ENCODE results near the gene FHOD1. TPM values are rescaled to one million over a fixed set of nuclear protein-coding genes. Genes with fewer than 3 reads are reported as not detected.

The FHOD1 gene
- total RNA-seq (2022; extraction: Qiagen RNA extraction) = 41.9 to 59.6 TPM (median 54.0 TPM) in 5 replicates

DNA sequence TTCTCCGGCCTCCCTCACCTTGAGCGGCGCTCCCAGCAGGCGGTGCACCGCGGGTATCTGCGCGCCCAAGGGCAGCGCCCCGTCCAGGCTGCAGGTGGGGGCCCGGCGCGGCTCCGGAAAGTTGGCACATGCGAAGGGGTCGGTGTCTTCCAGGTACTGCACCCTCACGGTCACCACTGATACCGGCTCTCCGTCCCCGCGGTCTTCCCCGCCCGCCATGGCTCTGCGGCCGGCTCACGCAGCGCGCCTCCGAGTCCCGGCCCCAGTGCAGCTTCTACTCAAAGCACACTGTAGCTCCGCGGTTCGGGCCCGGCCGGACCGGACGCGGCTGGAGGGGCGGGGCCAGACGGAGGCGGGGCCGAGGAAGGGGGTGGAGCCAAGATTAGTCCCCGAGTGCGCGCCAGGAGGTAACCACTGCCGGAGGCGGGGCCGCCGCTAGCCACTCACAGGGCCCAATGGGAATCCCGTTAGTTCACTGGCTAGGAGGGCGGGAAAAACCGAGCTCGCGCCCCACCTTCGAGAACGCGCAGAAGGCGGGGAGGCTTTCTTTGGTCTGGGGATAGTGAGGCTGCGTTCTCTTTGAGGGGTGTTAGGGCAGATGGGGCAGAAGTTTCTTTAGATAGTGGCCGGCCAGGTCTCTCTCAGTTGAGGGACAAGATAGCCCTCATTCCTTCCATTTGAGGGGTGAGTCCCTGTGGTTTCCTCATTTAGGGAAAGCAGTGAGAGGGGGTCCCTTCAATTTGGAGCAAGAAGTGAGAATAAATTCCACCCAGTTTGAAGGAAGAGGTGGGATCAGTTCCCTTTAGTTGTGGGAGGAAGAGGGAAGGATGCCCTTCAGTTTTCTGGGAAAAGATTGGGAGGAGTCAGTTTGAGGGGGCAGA is at the start of gene FHOD1:
Gene FHOD1 (minus strand): TSS at position 290 of the 881 bp plus-strand sequence. CDS start 71 bp downstream, at position 219.

GRCh38 chr16:67279296-67280089 is 32.2 kb upstream of the FHOD1 start, which contains the start of gene PLEKHG4:
PLEKHG4 (plus strand) TSS chr16:67279532; CDS start chr16:67280045, 513 bp downstream.

GRCh38 chr16:67248401-67249177 is 1.3 kb upstream of the FHOD1 start, which contains the start of gene SLC9A5:
SLC9A5 (plus strand) TSS chr16:67248979; CDS start chr16:67249015, 36 bp downstream.

DNA sequence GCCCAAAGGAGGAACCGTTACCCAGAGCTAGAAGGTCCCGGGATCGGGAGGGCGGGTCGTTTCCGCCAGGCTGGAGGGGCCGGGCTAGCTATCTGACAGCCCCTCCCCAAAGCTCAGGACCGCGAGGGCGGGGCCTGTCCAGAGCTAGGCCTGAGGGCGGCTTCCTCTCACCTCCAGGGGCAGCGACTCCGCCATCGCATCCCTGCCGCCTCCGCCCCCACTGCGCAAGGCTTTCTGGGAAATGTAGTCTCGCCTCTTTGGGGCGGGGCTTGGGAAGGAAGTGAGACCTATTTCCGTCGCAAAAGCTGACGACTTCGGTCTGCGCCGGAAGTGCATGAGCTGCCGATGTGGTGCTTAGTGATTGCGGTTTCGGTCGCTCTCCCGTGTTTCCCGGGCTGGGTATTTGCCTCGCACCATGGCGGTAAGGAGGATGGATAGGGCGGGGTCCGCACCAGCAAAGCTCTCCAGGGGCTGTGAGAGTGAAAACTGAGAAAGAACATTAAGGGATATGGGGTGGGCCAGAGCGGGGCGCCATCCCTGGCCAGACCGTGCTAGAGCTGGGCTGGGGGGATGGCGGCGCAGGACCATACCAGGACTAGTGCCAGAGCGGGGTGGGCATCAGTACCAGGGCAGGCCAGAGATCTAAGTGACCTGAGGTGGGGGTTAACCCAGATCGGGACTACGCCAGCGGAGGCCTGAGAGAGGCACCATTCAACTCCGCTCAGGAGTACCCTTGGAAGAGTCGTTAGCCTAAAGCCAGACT is 20.3 kb downstream of the FHOD1 start, which contains the start of gene TMEM208:
Gene TMEM208 (plus strand): TSS at position 327 of the 763 bp plus-strand sequence. CDS start 89 bp downstream, at position 416.

GRCh38 chr16:67199011-67199807 is 48.1 kb downstream of the FHOD1 start, which contains the start of gene ELMO3:
ELMO3 (plus strand) TSS chr16:67199131; CDS start chr16:67199327, 196 bp downstream.

GRCh38 chr16:67191995-67192681 is 55.1 kb downstream of the FHOD1 start, which contains the start of gene E2F4:
E2F4 (plus strand) TSS chr16:67192155; CDS start chr16:67192228, 73 bp downstream.

DNA sequence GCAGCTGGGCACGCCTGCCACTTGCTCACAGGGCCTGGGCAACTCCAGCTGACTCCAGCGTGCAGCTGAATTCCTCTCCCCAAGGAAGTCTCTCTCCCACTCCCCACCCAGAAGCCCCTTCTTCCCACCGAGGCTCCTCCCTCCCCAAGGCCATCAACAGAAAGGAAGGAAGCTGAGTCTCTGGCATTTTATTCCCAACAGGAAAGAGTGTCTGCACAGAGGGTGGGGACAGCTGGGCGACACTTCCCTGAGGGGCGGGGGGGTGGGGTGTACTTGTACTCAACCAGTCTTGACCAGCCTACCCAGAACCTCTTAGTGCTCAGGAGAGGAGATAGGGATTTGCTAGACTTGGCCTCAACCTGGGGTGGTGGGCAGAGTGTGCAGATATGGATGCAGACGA is 57.2 kb downstream of the FHOD1 start, which contains the start of gene EXOC3L1:
Gene EXOC3L1 (minus strand): TSS at position 96 of the 400 bp plus-strand sequence. CDS start 460 bp downstream, outside the sequence.

GRCh38 chr16:67183627-67184452 is 63.4 kb downstream of the FHOD1 start, which contains the start of gene MATCAP1:
MATCAP1 (minus strand) TSS chr16:67183963; CDS start chr16:67180610, 3,353 bp downstream.

Other genes starting within 250 kb of the FHOD1 start
- 49.9 to 68.7 TPM (median 52.8 TPM) in 5 replicates for gene CBFB, start 218.3 kb downstream of the FHOD1 start, total RNA-seq (2022; extraction: Qiagen RNA extraction)
- gene PHAF1, start 137.5 kb downstream of the FHOD1 start, total RNA-seq (2022; extraction: Qiagen RNA extraction) = 24.9 to 28.4 TPM (median 25.6 TPM) in 5 replicates
- 7.0 to 9.5 TPM (median 8.9 TPM) in 5 replicates for gene B3GNT9, start 96.5 kb downstream of the FHOD1 start, total RNA-seq (2022; extraction: Qiagen RNA extraction)
- 15.1 to 22.9 TPM (median 21.6 TPM) in 5 replicates for gene TRADD, start 87.6 kb downstream of the FHOD1 start, total RNA-seq (2022; extraction: Qiagen RNA extraction)
- gene FBXL8, start 87.5 kb downstream of the FHOD1 start, total RNA-seq (2022; extraction: Qiagen RNA extraction) = 6.3 to 9.6 TPM (median 8.4 TPM) in 5 replicates
- 13.1 to 17.8 TPM (median 14.8 TPM) in 5 replicates for gene HSF4, start 82.7 kb downstream of the FHOD1 start, total RNA-seq (2022; extraction: Qiagen RNA extraction)
- gene NOL3, start 76.9 kb downstream of the FHOD1 start, total RNA-seq (2022; extraction: Qiagen RNA extraction) = 80.2 to 102 TPM (median 97.0 TPM) in 5 replicates
- gene MATCAP1, start 63.5 kb downstream of the FHOD1 start, total RNA-seq (2022; extraction: Qiagen RNA extraction) = 5.5 to 9.0 TPM (median 6.2 TPM) in 5 replicates
- 0.06 to 0.25 TPM (median 0.17 TPM) in 5 replicates for gene EXOC3L1, start 57.3 kb downstream of the FHOD1 start, total RNA-seq (2022; extraction: Qiagen RNA extraction)
- gene E2F4, start 55.3 kb downstream of the FHOD1 start, total RNA-seq (2022; extraction: Qiagen RNA extraction) = 92.3 to 103 TPM (median 99.1 TPM) in 5 replicates
- 0.76 to 1.3 TPM (median 1.2 TPM) in 5 replicates for gene ELMO3, start 48.4 kb downstream of the FHOD1 start, total RNA-seq (2022; extraction: Qiagen RNA extraction)
- gene TMEM208, start 20.4 kb downstream of the FHOD1 start, total RNA-seq (2022; extraction: Qiagen RNA extraction) = 84.1 to 104 TPM (median 91.8 TPM) in 5 replicates
- gene SLC9A5, start 1.5 kb upstream of the FHOD1 start, total RNA-seq (2022; extraction: Qiagen RNA extraction) = 1.2 to 1.9 TPM (median 1.5 TPM) in 5 replicates
- 12.7 to 16.0 TPM (median 15.3 TPM) in 5 replicates for gene PLEKHG4, start 32.1 kb upstream of the FHOD1 start, total RNA-seq (2022; extraction: Qiagen RNA extraction)
- 0.21 to 0.53 TPM (median 0.39 TPM) in 5 replicates for gene KCTD19, start 79.3 kb upstream of the FHOD1 start, total RNA-seq (2022; extraction: Qiagen RNA extraction)
- gene LRRC36, start 79.3 kb upstream of the FHOD1 start, total RNA-seq (2022; extraction: Qiagen RNA extraction) = 0.06 to 0.17 TPM in 2 of 5 replicates, not detected in the others
- gene TPPP3, start 146.0 kb upstream of the FHOD1 start, total RNA-seq (2022; extraction: Qiagen RNA extraction) = 9.5 to 13.9 TPM (median 13.7 TPM) in 5 replicates
- 5.4 to 6.9 TPM (median 6.8 TPM) in 5 replicates for gene ZDHHC1, start 169.0 kb upstream of the FHOD1 start, total RNA-seq (2022; extraction: Qiagen RNA extraction)
- gene HSD11B2, start 183.6 kb upstream of the FHOD1 start, total RNA-seq (2022; extraction: Qiagen RNA extraction) = 2.0 to 2.3 TPM (median 2.2 TPM) in 5 replicates
- gene ATP6V0D1, start 233.7 kb upstream of the FHOD1 start, total RNA-seq (2022; extraction: Qiagen RNA extraction) = 102 to 121 TPM (median 114 TPM) in 5 replicates
- gene AGRP, start 236.1 kb upstream of the FHOD1 start, total RNA-seq (2022; extraction: Qiagen RNA extraction) = 0.20 TPM in 1 of 5 replicates, not detected in the others